ENCODE results near the gene FGD2.
A peak's percentile ranks its signal among the peaks of the same experiment; 100 is the strongest.

FGD2 gene

GRCh38 chr6:37015532-37015931 is 10.1 kb downstream of the FGD2 start:
- TF ChIP-seq CTCF (IDR thresholded peaks at IDR 0.05; ENCODE audit: borderline replicate concordance, insufficient read depth, low read depth, low read length) = no peak
- no peak overlapping the region for H3K4me3 ChIP-seq (ENCODE audit: low read depth, low read length)

GRCh38 chr6:37016995-37017394 is 11.5 kb downstream of the FGD2 start:
- H3K4me3 ChIP-seq (ENCODE audit: low read depth, low read length) = no peak overlapping the region
- TF ChIP-seq CTCF (IDR thresholded peaks at IDR 0.05; ENCODE audit: borderline replicate concordance, insufficient read depth, low read depth, low read length) = no peak

- no peak for TF ChIP-seq CTCF (IDR thresholded peaks at IDR 0.05; ENCODE audit: borderline replicate concordance, insufficient read depth, low read depth, low read length)
Observed at GRCh38 chr6:37017606-37018197, 12.2 kb downstream of the FGD2 start.

GRCh38 chr6:37018198-37019064 is 13.0 kb downstream of the FGD2 start:
- peak; percentile 96 for TF ChIP-seq CTCF (IDR thresholded peaks at IDR 0.05; ENCODE audit: borderline replicate concordance, insufficient read depth, low read depth, low read length)

More at GRCh38 chr6:37017606-37018197, 12.2 kb downstream of the FGD2 start:
- no peak overlapping the region for H3K4me3 ChIP-seq (ENCODE audit: low read depth, low read length)

GRCh38 chr6:37019065-37019450 is 13.6 kb downstream of the FGD2 start:
- no peak for TF ChIP-seq CTCF (IDR thresholded peaks at IDR 0.05; ENCODE audit: borderline replicate concordance, insufficient read depth, low read depth, low read length)
- no peak overlapping the region for H3K4me3 ChIP-seq (ENCODE audit: low read depth, low read length)

More at GRCh38 chr6:37018198-37019064, 13.0 kb downstream of the FGD2 start:
- H3K4me3 ChIP-seq (ENCODE audit: low read depth, low read length) = no peak overlapping the region

- no peak overlapping the region for H3K4me3 ChIP-seq (ENCODE audit: low read depth, low read length)
Observed at GRCh38 chr6:37020381-37020780, 14.9 kb downstream of the FGD2 start.

More at GRCh38 chr6:37020381-37020780, 14.9 kb downstream of the FGD2 start:
- TF ChIP-seq CTCF (IDR thresholded peaks at IDR 0.05; ENCODE audit: borderline replicate concordance, insufficient read depth, low read depth, low read length) = no peak

All from GM12875 (cell line).